GM12878 (cell line): ENCODE results near the gene RHOT1. TPM values are rescaled to one million over a fixed set of nuclear protein-coding genes. Genes with fewer than 3 reads are reported as not detected.

ENCODE experiments used
- ATAC-seq: fragments of 200-7000 bp; cut with Tn5 transposase; 3 replicates; pipeline ENCODE4 v1.9.1; 2020; ENCODE audit warnings: mild to moderate bottlenecking, moderate library complexity
- BruUV-seq: library from RNA; stranded (reverse); fragments of 400-500 nt; replicated peaks from 2 replicates; lab custom pipeline; 2021; lab: Mats Ljungman, UMichigan
- CTCF ChIA-PET: fragments of 300-600 bp; sonication (Branson Sonifier 250); formaldehyde crosslinking; extraction: SDS; loops from one replicate; lab custom pipeline; 2021; ENCODE audit warnings: inconsistent platforms; lab: Yijun Ruan, JAX
- POLR2A ChIA-PET: fragments of 350-600 bp; formaldehyde crosslinking; extraction: SDS; loops from one replicate; lab custom pipeline; 2021; ENCODE audit warnings: inconsistent platforms; lab: Charles Lee
- RAD21 ChIA-PET: fragments of 300-600 bp; sonication (Branson Sonifier 250); formaldehyde crosslinking; loops from one replicate; lab custom pipeline; 2023; ENCODE audit warnings: antibody characterized with exemption; ENCODE audit not compliant: unreplicated experiment; lab: Charles Lee
- SMC1A ChIA-PET: fragments of 300-600 bp; sonication (Branson Sonifier 250); formaldehyde crosslinking; loops from one replicate; lab custom pipeline; 2023; ENCODE audit not compliant: unreplicated experiment, uncharacterized antibody; lab: Charles Lee
- DNase-seq: peaks from one replicate; pipeline ENCODE4 v3.0.0-alpha.2; 2011; ENCODE audit warnings: low read depth, low spot score
- FAIRE-seq: peaks from 3 replicates; lab custom pipeline; 2011; peaks lifted over from hg19 to GRCh38; lab: Jason Lieb, UNC
- H2AFZ ChIP-seq: 2 replicates; pipeline ENCODE4 v1.6.0; 2011; ENCODE audit warnings: low read depth, low read length, control low read depth; ENCODE audit not compliant: control insufficient read depth
- H3K27ac ChIP-seq: 2 replicates; pipeline ENCODE4 v1.5.1; 2011; ENCODE audit warnings: control low read depth; ENCODE audit not compliant: control insufficient read depth, insufficient read depth
- H3K27me3 ChIP-seq, 2 experiments: replicated peaks in 1 of 2; 2 replicates each; pipeline versions ENCODE4 v1.6.0 to v1.6.1; 2011; ENCODE audit warnings: low read length in 1 of 2; ENCODE audit not compliant: control insufficient read depth in 2 of 2, insufficient read depth in 2 of 2
- H3K36me3 ChIP-seq, 2 experiments: 2 replicates each; pipeline ENCODE4 v1.5.1; 2011; ENCODE audit warnings: low read length in 1 of 2; ENCODE audit not compliant: control insufficient read depth in 2 of 2, insufficient read depth in 2 of 2
- H3K4me1 ChIP-seq: 2 replicates; pipeline ENCODE4 v1.6.1; 2011; ENCODE audit warnings: mild to moderate bottlenecking, low read length, moderate library complexity, mixed read lengths; ENCODE audit not compliant: control insufficient read depth, insufficient read depth
- H3K4me2 ChIP-seq: 2 replicates; pipeline ENCODE4 v1.6.0; 2011; ENCODE audit warnings: control low read depth; ENCODE audit not compliant: control insufficient read depth, insufficient read depth
- H3K4me3 ChIP-seq: fragments of 200-600 bp; sonication (generic); 2 replicates; pipeline ENCODE4 v1.5.1; 2016
- H3K79me2 ChIP-seq: 2 replicates; pipeline ENCODE4 v1.6.0; 2011; ENCODE audit warnings: low read length; ENCODE audit not compliant: control insufficient read depth, insufficient read depth
- H3K9ac ChIP-seq: 2 replicates; pipeline ENCODE4 v1.8.0; 2011; ENCODE audit warnings: low read length, control low read depth, mixed read lengths; ENCODE audit not compliant: control insufficient read depth, insufficient read depth
- H3K9me3 ChIP-seq: replicated peaks from 3 replicates; pipeline ENCODE4 v1.5.1; 2011; ENCODE audit warnings: mild to moderate bottlenecking, low read length; ENCODE audit not compliant: control insufficient read depth, insufficient read depth
- H4K20me1 ChIP-seq: 2 replicates; pipeline ENCODE4 v1.6.0; 2011; ENCODE audit not compliant: control insufficient read depth, insufficient read depth
- ESRRA ChIP-seq: IDR thresholded peaks from 2 replicates; pipeline ENCODE4 v1.6.1; 2012; ENCODE audit warnings: mild to moderate bottlenecking, low read length, improper control_type of control experiment
- LARP7 ChIP-seq: fragments of 450-650 bp; IDR thresholded peaks from 2 replicates; pipeline ENCODE4 v1.6.1; 2017; ENCODE audit warnings: mild to moderate bottlenecking
- NFYA ChIP-seq: IDR thresholded peaks from 2 replicates; pipeline ENCODE4 v1.6.1; 2011; ENCODE audit warnings: low read depth, mild to moderate bottlenecking, low read length, improper control_type of control experiment, borderline replicate concordance
- RAD51 ChIP-seq: fragments of 450-650 bp; IDR thresholded peaks from 2 replicates; pipeline ENCODE4 v1.6.1; 2016; ENCODE audit warnings: moderate library complexity, mild to moderate bottlenecking, inconsistent platforms
- RBBP5 ChIP-seq: fragments of 200-600 bp; sonication (generic); conservative IDR thresholded peaks from 2 replicates; pipeline ENCODE4 v1.6.1; 2016
- SIX5 ChIP-seq: IDR thresholded peaks from 2 replicates; pipeline ENCODE4 v1.6.1; 2011; ENCODE audit warnings: mild to moderate bottlenecking, low read depth, low read length, moderate library complexity; ENCODE audit not compliant: severe bottlenecking
- SREBF2 ChIP-seq: IDR thresholded peaks from 2 replicates; pipeline ENCODE4 v1.6.1; 2012; ENCODE audit warnings: mild to moderate bottlenecking, low read length
- SRF ChIP-seq, 2 experiments: IDR thresholded peaks; 2 replicates each; pipeline ENCODE4 v1.6.1; 2011; ENCODE audit warnings: low read depth in 2 of 2, low read length in 2 of 2, mild to moderate bottlenecking in 1 of 2, moderate library complexity in 1 of 2
- TAF1 ChIP-seq: IDR thresholded peaks from 2 replicates; pipeline ENCODE4 v1.6.1; 2011; ENCODE audit warnings: mild to moderate bottlenecking, low read depth, low read length, borderline replicate concordance
- in situ Hi-C: fragments of 300-500 bp; cut with MboI; formaldehyde crosslinking; loops from 9 replicates; pipeline ENCODE4 v1.14.3; 2018; ENCODE audit warnings: mixed read lengths
- intact Hi-C: fragments of 100-400 bp; cut with micrococcal nuclease; formaldehyde crosslinking; loops from one replicate; pipeline ENCODE4 v1.14.2; 2022; ENCODE audit not compliant: unreplicated experiment
- polyA plus RNA-seq, 11 experiments: library from polyadenylated mRNA; depleted of rRNA in 4 of 11; unstranded in 6 of 11; stranded (reverse) in 5 of 11; fragments of >200 nt; fragmentation: Nextera tagmentation in 4 of 11; fragmentation: Illumina TruSeq in 1 of 11; extraction: Ambion mirVana in 4 of 11; extraction: Trizol in 1 of 11; gene quantifications; 1 replicate in 1 of 11; 2 replicates in 10 of 11; pipeline versions ENCODE4 v1.2.1 to v1.2.3, GENCODE V29; 2011 to 2016; ENCODE audit warnings: inconsistent platforms in 2 of 11, missing spikeins in 2 of 11, low read depth in 1 of 11
- total RNA-seq, 4 experiments: library from RNA; depleted of rRNA in 3 of 4; stranded (reverse); fragments of >200 nt in 3 of 4; fragmentation: Illumina TruSeq in 1 of 4; extraction: Trizol in 1 of 4; gene quantifications; 2 replicates each; pipeline versions ENCODE4 v1.2.1 to v1.2.3, GENCODE V29; 2013 to 2021
- TF ChIP-seq, protein P1 (sequence below): fragments of 450-650 bp; IDR thresholded peaks from 2 replicates; pipeline ENCODE4 v1.6.1; 2016; ENCODE audit warnings: mild to moderate bottlenecking
- TF ChIP-seq, protein P2 (sequence below): IDR thresholded peaks from 2 replicates; pipeline ENCODE4 v1.6.1; 2012; ENCODE audit warnings: low read depth, low read length, improper control_type of control experiment
- TF ChIP-seq, protein P3 (sequence below): IDR thresholded peaks from 2 replicates; pipeline ENCODE4 v1.6.1; 2012; ENCODE audit warnings: low read length, inconsistent platforms
- TF ChIP-seq, protein P4 (sequence below): fragments of 450-650 bp; IDR thresholded peaks from 2 replicates; pipeline ENCODE4 v1.6.1; 2017; ENCODE audit warnings: mild to moderate bottlenecking, low read depth, inconsistent platforms; ENCODE audit not compliant: poor library complexity, severe bottlenecking

The RHOT1 gene
- total and polyA plus RNA-seq, 10 of the 15 experiments (the other 5 are each of a cell fraction or from before 2014, with no cell fraction given): 13.3 to 68.2 (median 22.8) TPM

DNA sequence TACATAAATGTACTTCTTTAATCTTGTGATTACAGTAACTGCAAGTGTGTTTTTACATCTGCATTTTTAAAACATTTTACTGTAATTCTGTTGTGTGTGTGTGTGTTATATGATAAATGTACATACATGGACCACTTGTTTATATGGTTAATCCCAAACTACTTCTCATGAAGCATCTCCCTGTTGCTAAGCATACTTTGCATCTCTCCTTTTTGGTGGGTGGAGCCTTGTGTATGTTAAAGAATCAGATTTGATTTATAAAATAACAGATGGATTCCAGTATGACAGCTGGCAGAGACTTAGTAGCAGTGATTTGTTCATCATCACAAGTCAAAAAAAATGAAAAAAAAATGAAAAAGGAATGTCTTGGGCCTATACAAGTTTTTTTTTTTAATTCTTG lies 67.3 kb downstream of the RHOT1 start:
- BruUV-seq: no TSS peak
- in situ Hi-C loops (no loop called here), intact Hi-C loops (no loop called here)
- Histone ChIP-seq H3K4me2 (no peak overlapping the region), H3K27me3 (no peaks in the 10 kb centered on the region), H3K27ac (no peak overlapping the region), H3K79me2 (no peaks in the 10 kb centered on the region), H2AFZ (no peak overlapping the region), H3K9ac (no peak overlapping the region), H3K4me3 (no peak overlapping the region), H4K20me1 (no peaks in the 10 kb centered on the region), H3K9me3 (no peaks in the 10 kb centered on the region), H3K4me1 (no peaks in the 10 kb centered on the region), H3K36me3 (peaks cover 0 to 10% of the 10 kb centered on the region in 2 experiments; a peak in 2 of 4 replicates)
- ChIA-PET POLR2A (interaction anchor here (0.5 to 0.7 kb wide), 2 partner anchors 119 to 257 kb away, joined by 4 to 5 read pairs; no protein-coding TSS in a partner anchor), SMC1A (interaction anchor here (0.6 to 1.9 kb wide), 2 partner anchors 9 to 12 kb away, joined by 3 to 5 read pairs; no protein-coding TSS in a partner anchor), CTCF (interaction anchor here (1.0 to 1.5 kb wide), 2 partner anchors 7 to 14 kb away, joined by 3 read pairs; no protein-coding TSS in a partner anchor), RAD21 (no interaction called here)
- ATAC-seq (no peak), FAIRE-seq (no peak), DNase-seq (no peak)
- TF ChIP-seq, protein P1, sequence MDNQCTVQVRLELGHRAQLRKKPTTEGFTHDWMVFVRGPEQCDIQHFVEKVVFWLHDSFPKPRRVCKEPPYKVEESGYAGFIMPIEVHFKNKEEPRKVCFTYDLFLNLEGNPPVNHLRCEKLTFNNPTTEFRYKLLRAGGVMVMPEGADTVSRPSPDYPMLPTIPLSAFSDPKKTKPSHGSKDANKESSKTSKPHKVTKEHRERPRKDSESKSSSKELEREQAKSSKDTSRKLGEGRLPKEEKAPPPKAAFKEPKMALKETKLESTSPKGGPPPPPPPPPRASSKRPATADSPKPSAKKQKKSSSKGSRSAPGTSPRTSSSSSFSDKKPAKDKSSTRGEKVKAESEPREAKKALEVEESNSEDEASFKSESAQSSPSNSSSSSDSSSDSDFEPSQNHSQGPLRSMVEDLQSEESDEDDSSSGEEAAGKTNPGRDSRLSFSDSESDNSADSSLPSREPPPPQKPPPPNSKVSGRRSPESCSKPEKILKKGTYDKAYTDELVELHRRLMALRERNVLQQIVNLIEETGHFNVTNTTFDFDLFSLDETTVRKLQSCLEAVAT: no peak
- TF ChIP-seq SREBF2 (no peak), TAF1 (no peak), RBBP5 (no peak), SIX5 (no peak), LARP7 (no peak), ESRRA (no peak), RAD51 (no peak), SRF (IDR thresholded peaks at IDR 0.05; ENCODE audit: low read depth in 2 of 2, low read length in 2 of 2) (no peak), NFYA (no peak)
- TF ChIP-seq, protein P2, sequence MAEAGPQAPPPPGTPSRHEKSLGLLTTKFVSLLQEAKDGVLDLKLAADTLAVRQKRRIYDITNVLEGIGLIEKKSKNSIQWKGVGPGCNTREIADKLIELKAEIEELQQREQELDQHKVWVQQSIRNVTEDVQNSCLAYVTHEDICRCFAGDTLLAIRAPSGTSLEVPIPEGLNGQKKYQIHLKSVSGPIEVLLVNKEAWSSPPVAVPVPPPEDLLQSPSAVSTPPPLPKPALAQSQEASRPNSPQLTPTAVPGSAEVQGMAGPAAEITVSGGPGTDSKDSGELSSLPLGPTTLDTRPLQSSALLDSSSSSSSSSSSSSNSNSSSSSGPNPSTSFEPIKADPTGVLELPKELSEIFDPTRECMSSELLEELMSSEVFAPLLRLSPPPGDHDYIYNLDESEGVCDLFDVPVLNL: no peak
- TF ChIP-seq, protein P3, sequence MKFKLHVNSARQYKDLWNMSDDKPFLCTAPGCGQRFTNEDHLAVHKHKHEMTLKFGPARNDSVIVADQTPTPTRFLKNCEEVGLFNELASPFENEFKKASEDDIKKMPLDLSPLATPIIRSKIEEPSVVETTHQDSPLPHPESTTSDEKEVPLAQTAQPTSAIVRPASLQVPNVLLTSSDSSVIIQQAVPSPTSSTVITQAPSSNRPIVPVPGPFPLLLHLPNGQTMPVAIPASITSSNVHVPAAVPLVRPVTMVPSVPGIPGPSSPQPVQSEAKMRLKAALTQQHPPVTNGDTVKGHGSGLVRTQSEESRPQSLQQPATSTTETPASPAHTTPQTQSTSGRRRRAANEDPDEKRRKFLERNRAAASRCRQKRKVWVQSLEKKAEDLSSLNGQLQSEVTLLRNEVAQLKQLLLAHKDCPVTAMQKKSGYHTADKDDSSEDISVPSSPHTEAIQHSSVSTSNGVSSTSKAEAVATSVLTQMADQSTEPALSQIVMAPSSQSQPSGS: no peak
- TF ChIP-seq, protein P4, sequence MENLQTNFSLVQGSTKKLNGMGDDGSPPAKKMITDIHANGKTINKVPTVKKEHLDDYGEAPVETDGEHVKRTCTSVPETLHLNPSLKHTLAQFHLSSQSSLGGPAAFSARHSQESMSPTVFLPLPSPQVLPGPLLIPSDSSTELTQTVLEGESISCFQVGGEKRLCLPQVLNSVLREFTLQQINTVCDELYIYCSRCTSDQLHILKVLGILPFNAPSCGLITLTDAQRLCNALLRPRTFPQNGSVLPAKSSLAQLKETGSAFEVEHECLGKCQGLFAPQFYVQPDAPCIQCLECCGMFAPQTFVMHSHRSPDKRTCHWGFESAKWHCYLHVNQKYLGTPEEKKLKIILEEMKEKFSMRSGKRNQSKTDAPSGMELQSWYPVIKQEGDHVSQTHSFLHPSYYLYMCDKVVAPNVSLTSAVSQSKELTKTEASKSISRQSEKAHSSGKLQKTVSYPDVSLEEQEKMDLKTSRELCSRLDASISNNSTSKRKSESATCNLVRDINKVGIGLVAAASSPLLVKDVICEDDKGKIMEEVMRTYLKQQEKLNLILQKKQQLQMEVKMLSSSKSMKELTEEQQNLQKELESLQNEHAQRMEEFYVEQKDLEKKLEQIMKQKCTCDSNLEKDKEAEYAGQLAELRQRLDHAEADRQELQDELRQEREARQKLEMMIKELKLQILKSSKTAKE: no peak
